Stomach smooth muscle (tissue), 2 donors: ENCODE results near the gene FARS2.

ENCODE experiments used
- H3K27ac ChIP-seq: one replicate; pipeline ENCODE4 v1.7.0; 2013; ENCODE audit warnings: mild to moderate bottlenecking, low read length, inconsistent platforms
- H3K27me3 ChIP-seq, 2 donors: one replicate each; pipeline ENCODE4 v1.7.0; 2013; ENCODE audit warnings: low read length in 2 of 2; ENCODE audit not compliant: insufficient read depth in 2 of 2, control insufficient read depth in 1 of 2
- H3K36me3 ChIP-seq, 2 donors: one replicate each; pipeline ENCODE4 v1.7.0; 2013; ENCODE audit warnings: low read length in 2 of 2; ENCODE audit not compliant: control insufficient read depth in 2 of 2, insufficient read depth in 2 of 2
- H3K4me1 ChIP-seq: one replicate; pipeline ENCODE4 v1.7.0; 2013; ENCODE audit warnings: low read length; ENCODE audit not compliant: control insufficient read depth, insufficient read depth
- H3K4me3 ChIP-seq, 2 donors: one replicate each; pipeline ENCODE4 v1.7.0; 2013; ENCODE audit warnings: low read length in 2 of 2
- H3K9ac ChIP-seq, 2 donors: one replicate each; pipeline ENCODE4 v1.7.0; 2013; ENCODE audit warnings: low read length in 2 of 2, mild to moderate bottlenecking in 1 of 2
- H3K9me3 ChIP-seq, 2 donors: one replicate each; pipeline ENCODE4 v1.7.0; 2013; ENCODE audit warnings: low read length in 2 of 2; ENCODE audit not compliant: control insufficient read depth in 2 of 2
- donor health status: healthy.
- donor health status: Pancreatic carcinoma.

Gene FARS2

GRCh38 chr6:5230081-5230480, 31.2 kb upstream of the FARS2 start:
- no peaks in the 10 kb centered on the region for H3K9me3 ChIP-seq
- H3K36me3 ChIP-seq = no peaks in the 10 kb centered on the region
- no peaks in the 10 kb centered on the region for H3K27me3 ChIP-seq
- no peak overlapping the region for H3K27ac ChIP-seq
- H3K9ac ChIP-seq = no peak overlapping the region
- no peak overlapping the region for H3K4me3 ChIP-seq
- peaks cover 6% of the 10 kb centered on the region for H3K4me1 ChIP-seq

- H3K9ac ChIP-seq = no peak overlapping the region
- H3K36me3 ChIP-seq = no peaks in the 10 kb centered on the region
- no peaks in the 10 kb centered on the region for H3K9me3 ChIP-seq
- H3K4me3 ChIP-seq = no peak overlapping the region
- no peaks in the 10 kb centered on the region for H3K27me3 ChIP-seq
- peaks cover 6% of the 10 kb centered on the region for H3K4me1 ChIP-seq
- H3K27ac ChIP-seq = no peak overlapping the region
These were observed 30.0 kb upstream of the FARS2 start for GRCh38 chr6:5231289-5231688.

- Histone ChIP-seq H3K4me3 (no peak overlapping the region), H3K27me3 (no peaks in the 10 kb centered on the region), H3K36me3 (peaks cover 0 to 3% of the 10 kb centered on the region in 2 donors), H3K9ac (no peak overlapping the region), H3K9me3 (no peaks in the 10 kb centered on the region), H3K27ac (no peak overlapping the region), H3K4me1 (peaks cover 6% of the 10 kb centered on the region)
These were observed 26.4 kb upstream of the FARS2 start for GRCh38 chr6:5234874-5235273.

- H3K4me1 ChIP-seq = peaks cover 6% of the 10 kb centered on the region
- peaks cover 0 to 3% of the 10 kb centered on the region in 2 donors for H3K36me3 ChIP-seq
- H3K9ac ChIP-seq = no peak overlapping the region
- no peaks in the 10 kb centered on the region for H3K27me3 ChIP-seq
- no peak overlapping the region for H3K27ac ChIP-seq
- H3K4me3 ChIP-seq = no peak overlapping the region
- no peaks in the 10 kb centered on the region for H3K9me3 ChIP-seq
These were observed 25.5 kb upstream of the FARS2 start for GRCh38 chr6:5235830-5236229.

- no peaks in the 10 kb centered on the region for H3K9me3 ChIP-seq
- peaks cover 0 to 3% of the 10 kb centered on the region in 2 donors for H3K36me3 ChIP-seq
- H3K27me3 ChIP-seq = no peaks in the 10 kb centered on the region
- no peak overlapping the region for H3K9ac ChIP-seq
- H3K4me3 ChIP-seq = no peak overlapping the region
- H3K27ac ChIP-seq = no peak overlapping the region
- no peaks in the 10 kb centered on the region for H3K4me1 ChIP-seq
These were observed 23.5 kb upstream of the FARS2 start for GRCh38 chr6:5237805-5238204.

GRCh38 chr6:5238336-5238735, 23.0 kb upstream of the FARS2 start:
- H3K9me3 ChIP-seq = no peaks in the 10 kb centered on the region
- no peaks in the 10 kb centered on the region for H3K27me3 ChIP-seq
- peaks cover 3% of the 10 kb centered on the region in 2 donors for H3K36me3 ChIP-seq
- H3K4me1 ChIP-seq = no peaks in the 10 kb centered on the region
- no peak overlapping the region for H3K4me3 ChIP-seq
- H3K27ac ChIP-seq = no peak overlapping the region
- H3K9ac ChIP-seq = no peak overlapping the region

GRCh38 chr6:5241252-5241651, 20.1 kb upstream of the FARS2 start:
- Histone ChIP-seq H3K27ac (no peak overlapping the region), H3K27me3 (no peaks in the 10 kb centered on the region), H3K4me1 (no peaks in the 10 kb centered on the region)

GRCh38 chr6:5243069-5243468, 18.2 kb upstream of the FARS2 start:
- no peak overlapping the region for H3K4me3 ChIP-seq

More at GRCh38 chr6:5241252-5241651, 20.1 kb upstream of the FARS2 start:
- Histone ChIP-seq H3K4me3 (no peak overlapping the region), H3K9ac (no peak overlapping the region), H3K36me3 (peaks cover 3% of the 10 kb centered on the region in 2 donors), H3K9me3 (no peaks in the 10 kb centered on the region)

GRCh38 chr6:5246141-5247097, 14.9 kb upstream of the FARS2 start:
- Histone ChIP-seq H3K27ac (no peak overlapping the region), H3K36me3 (peaks cover 0 to 3% of the 10 kb centered on the region in 2 donors), H3K9me3 (no peaks in the 10 kb centered on the region), H3K27me3 (no peaks in the 10 kb centered on the region), H3K4me1 (no peaks in the 10 kb centered on the region), H3K4me3 (no peak overlapping the region), H3K9ac (no peak overlapping the region)

More at GRCh38 chr6:5243069-5243468, 18.2 kb upstream of the FARS2 start:
- Histone ChIP-seq H3K9ac (no peak overlapping the region), H3K4me1 (no peaks in the 10 kb centered on the region), H3K27ac (no peak overlapping the region), H3K27me3 (no peaks in the 10 kb centered on the region), H3K9me3 (no peaks in the 10 kb centered on the region), H3K36me3 (peaks cover 3% of the 10 kb centered on the region in 2 donors)

GRCh38 chr6:5247201-5247600, 14.1 kb upstream of the FARS2 start:
- no peak overlapping the region for H3K9ac ChIP-seq
- no peak overlapping the region for H3K27ac ChIP-seq
- peaks cover 2% of the 10 kb centered on the region for H3K4me1 ChIP-seq
- no peaks in the 10 kb centered on the region for H3K27me3 ChIP-seq
- H3K36me3 ChIP-seq = peaks cover 0 to 3% of the 10 kb centered on the region in 2 donors
- H3K9me3 ChIP-seq = no peaks in the 10 kb centered on the region
- H3K4me3 ChIP-seq = no peak overlapping the region
